ENCODE measurements around the gene CFAP119. TPM values are rescaled to one million over a fixed set of nuclear protein-coding genes. Genes with fewer than 3 reads are reported as not detected.
A peak's percentile ranks its signal among the peaks of the same experiment; 100 is the strongest.

The CFAP119 gene
- total RNA-seq, 2 donors from 2014 or later, result 0.27 to 1.2 TPM

DNA sequence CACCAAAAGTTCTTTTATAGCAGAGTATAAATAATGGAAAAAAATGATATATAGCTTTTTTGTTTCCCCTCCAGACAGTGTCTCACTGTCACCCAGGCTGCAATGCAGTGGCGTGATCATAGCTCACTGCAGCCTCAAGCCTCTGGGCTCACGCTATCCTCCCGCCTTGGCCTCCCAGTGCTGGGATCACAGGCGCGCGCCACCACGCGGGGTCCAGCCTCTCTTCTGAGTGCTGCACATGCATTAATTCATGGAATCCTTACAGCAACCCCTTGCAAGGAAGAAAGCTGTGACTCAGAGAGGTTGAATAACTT is 43.2 kb upstream of the CFAP119 start:
- TF ChIP-seq, protein P1, sequence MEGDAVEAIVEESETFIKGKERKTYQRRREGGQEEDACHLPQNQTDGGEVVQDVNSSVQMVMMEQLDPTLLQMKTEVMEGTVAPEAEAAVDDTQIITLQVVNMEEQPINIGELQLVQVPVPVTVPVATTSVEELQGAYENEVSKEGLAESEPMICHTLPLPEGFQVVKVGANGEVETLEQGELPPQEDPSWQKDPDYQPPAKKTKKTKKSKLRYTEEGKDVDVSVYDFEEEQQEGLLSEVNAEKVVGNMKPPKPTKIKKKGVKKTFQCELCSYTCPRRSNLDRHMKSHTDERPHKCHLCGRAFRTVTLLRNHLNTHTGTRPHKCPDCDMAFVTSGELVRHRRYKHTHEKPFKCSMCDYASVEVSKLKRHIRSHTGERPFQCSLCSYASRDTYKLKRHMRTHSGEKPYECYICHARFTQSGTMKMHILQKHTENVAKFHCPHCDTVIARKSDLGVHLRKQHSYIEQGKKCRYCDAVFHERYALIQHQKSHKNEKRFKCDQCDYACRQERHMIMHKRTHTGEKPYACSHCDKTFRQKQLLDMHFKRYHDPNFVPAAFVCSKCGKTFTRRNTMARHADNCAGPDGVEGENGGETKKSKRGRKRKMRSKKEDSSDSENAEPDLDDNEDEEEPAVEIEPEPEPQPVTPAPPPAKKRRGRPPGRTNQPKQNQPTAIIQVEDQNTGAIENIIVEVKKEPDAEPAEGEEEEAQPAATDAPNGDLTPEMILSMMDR (IDR thresholded peaks at IDR 0.05), result no peak
- ATAC-seq (ENCODE audit: insufficient number of reproducible peaks, low FRiP score, low read depth) (no peak), DNase-seq (ENCODE audit: low spot score) (no peak)
- peaks cover 4 to 18% of the 10 kb centered on the region in 2 donors for H3K4me1 ChIP-seq (ENCODE audit: control insufficient read depth in 1 of 2, low read depth in 2 of 2)
- no peaks in the 10 kb centered on the region for H3K27me3 ChIP-seq (replicated peaks; ENCODE audit: insufficient read depth)
- H3K9me3 ChIP-seq, result no peaks in the 10 kb centered on the region
- peak overlapping the region; percentile 77 for H3K4me3 ChIP-seq
- H3K36me3 ChIP-seq, result no peaks in the 10 kb centered on the region
- peak overlapping the region; percentile 85 to 92 for H3K27ac ChIP-seq

DNA sequence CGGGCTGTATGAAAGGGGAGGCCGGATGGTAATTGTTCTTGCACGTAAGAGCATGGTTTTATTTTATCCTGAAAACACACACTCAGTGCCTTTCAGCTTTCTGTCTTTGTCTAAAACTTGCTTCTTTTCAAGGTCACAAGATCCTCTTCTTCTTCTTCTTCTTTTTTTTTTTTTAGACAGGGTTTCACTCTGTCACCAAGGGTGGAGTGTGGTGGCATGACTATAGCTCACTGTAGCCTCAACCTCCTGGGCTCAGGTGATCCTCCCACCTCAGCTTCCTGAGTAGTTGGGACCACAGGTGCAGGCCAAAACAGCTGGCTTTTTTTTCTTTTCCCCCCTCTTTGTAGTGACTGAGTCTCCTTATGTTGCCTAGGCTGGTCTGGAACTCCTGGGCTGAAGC is 41.1 kb upstream of the CFAP119 start:
- DNase-seq (ENCODE audit: low spot score) (no peak), ATAC-seq (ENCODE audit: insufficient number of reproducible peaks, low FRiP score, low read depth) (no peak)
- Histone ChIP-seq H3K36me3 (no peaks in the 10 kb centered on the region), H3K27me3 (replicated peaks; ENCODE audit: insufficient read depth) (no peaks in the 10 kb centered on the region), H3K27ac (no peak overlapping the region), H3K4me1 (ENCODE audit: control insufficient read depth in 1 of 2, low read depth in 2 of 2) (peaks cover 4 to 18% of the 10 kb centered on the region in 2 donors), H3K4me3 (no peak overlapping the region), H3K9me3 (no peaks in the 10 kb centered on the region)
- TF ChIP-seq, protein P1 (IDR thresholded peaks at IDR 0.05), result no peak

DNA sequence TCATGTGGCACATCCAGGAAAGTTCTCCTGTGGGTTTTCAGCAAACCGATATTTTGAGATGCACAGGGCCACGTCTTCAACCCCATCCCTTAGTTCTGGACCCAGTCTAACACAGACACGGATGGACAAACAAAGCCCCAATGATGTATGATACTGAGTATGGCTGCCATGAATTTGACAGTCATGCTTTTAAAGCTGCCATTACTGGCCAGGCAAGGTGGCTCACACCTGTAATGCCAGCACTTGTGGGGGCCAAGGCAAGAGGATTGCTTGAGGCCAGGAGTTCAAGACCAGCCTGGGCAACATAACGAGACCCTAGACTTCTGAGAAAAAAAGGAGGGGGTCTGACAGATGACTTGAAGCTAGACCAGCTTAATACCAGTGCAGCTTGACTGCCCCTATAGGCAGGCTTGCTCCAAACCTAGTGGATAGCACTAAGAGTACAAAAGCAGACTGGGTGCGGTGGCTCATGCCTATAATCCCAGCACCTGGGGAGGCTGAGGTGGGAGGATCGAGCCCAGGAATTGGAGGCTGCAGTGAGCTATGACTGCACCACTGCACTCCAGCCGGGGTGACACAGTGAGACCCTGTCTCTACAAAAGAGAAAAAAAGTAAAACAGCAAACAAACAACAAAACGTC is 35.9 kb upstream of the CFAP119 start:
- Histone ChIP-seq H3K4me1 (ENCODE audit: control insufficient read depth in 1 of 2, low read depth in 2 of 2) (no peaks in the 10 kb centered on the region), H3K4me3 (no peak overlapping the region), H3K27ac (no peak overlapping the region), H3K27me3 (replicated peaks; ENCODE audit: insufficient read depth) (no peaks in the 10 kb centered on the region), H3K9me3 (no peaks in the 10 kb centered on the region), H3K36me3 (no peaks in the 10 kb centered on the region)
- no peak for DNase-seq (ENCODE audit: low spot score)
- no peak for ATAC-seq (ENCODE audit: insufficient number of reproducible peaks, low FRiP score, low read depth)
- TF ChIP-seq, protein P1 (IDR thresholded peaks at IDR 0.05), result no peak

DNA sequence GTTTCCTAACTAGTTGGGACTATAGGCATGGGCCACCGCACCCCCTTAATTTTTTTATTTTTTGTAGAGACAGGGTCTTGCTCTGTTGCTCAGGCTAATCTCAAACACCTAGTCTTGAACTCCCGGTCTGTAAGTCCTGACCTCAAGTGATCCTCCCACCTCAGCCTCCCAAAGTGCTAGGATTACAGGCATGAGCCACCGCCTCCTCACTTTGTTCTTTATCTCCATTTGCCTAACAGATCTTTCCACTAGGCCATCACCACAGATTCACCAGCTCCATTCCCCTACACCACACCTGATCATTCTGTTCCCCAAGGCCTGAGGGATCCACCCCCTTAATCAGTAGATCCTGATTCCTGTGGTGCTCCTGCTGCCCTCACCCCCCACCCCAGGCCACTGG is 32.8 kb upstream of the CFAP119 start:
- H3K27me3 ChIP-seq (replicated peaks; ENCODE audit: insufficient read depth), result no peaks in the 10 kb centered on the region

DNA sequence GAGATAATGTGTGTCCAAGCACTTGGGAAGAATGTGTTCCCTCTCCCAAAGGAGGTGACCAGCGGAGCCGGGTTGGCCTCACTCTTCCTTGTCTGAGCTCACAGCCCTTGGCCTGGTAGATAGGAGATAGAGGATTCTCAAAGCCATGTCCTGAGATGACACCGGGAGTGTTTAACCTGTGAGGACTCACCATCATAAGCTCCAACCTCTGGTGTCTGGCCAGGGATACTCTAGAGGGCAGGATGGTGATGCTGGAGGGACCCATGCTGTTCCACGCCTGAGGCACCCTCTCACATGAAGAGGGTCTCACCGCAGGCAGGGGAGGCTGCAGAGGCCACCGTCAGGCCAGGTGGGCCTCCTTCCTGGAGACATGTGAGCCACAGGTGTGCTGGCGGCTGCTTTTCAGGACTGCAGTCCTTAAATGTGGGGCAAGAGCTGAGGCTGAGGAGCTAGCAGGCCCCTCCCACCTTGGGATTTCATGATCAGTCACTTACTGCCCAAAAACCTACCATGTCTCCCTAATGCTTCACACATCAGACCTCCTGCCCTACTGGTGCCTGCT is 31.7 kb upstream of the CFAP119 start:
- H3K36me3 ChIP-seq, result no peaks in the 10 kb centered on the region
- no peaks in the 10 kb centered on the region for H3K4me1 ChIP-seq (ENCODE audit: control insufficient read depth in 1 of 2, low read depth in 2 of 2)
- H3K27me3 ChIP-seq (replicated peaks; ENCODE audit: insufficient read depth), result no peaks in the 10 kb centered on the region
- DNase-seq (ENCODE audit: low spot score) (no peak), ATAC-seq (ENCODE audit: insufficient number of reproducible peaks, low FRiP score, low read depth) (no peak)
- no peaks in the 10 kb centered on the region for H3K9me3 ChIP-seq
- H3K27ac ChIP-seq, result no peak overlapping the region
- TF ChIP-seq, protein P1 (IDR thresholded peaks at IDR 0.05), result no peak
- no peak overlapping the region for H3K4me3 ChIP-seq

More for the DNA sequence above, 32.8 kb upstream of the CFAP119 start:
- Histone ChIP-seq H3K9me3 (no peaks in the 10 kb centered on the region), H3K27ac (no peak overlapping the region), H3K36me3 (no peaks in the 10 kb centered on the region), H3K4me3 (no peak overlapping the region), H3K4me1 (ENCODE audit: control insufficient read depth in 1 of 2, low read depth in 2 of 2) (no peaks in the 10 kb centered on the region)
- DNase-seq (ENCODE audit: low spot score), result no peak
- ATAC-seq (ENCODE audit: insufficient number of reproducible peaks, low FRiP score, low read depth), result no peak
- TF ChIP-seq, protein P1 (IDR thresholded peaks at IDR 0.05), result no peak
